Skeletal muscle tissue (tissue), 4 donors: ENCODE results near the gene PAQR3. TPM values are rescaled to one million over a fixed set of nuclear protein-coding genes. Genes with fewer than 3 reads are reported as not detected.
"Not testable (repeated sequence)": the region's sequence is repeated elsewhere in the genome, so short reads cannot be mapped to it uniquely, and the experiment has no call there.

Source experiments
- H3K27ac ChIP-seq: one replicate; pipeline ENCODE4 v1.7.0; 2013; ENCODE audit warnings: mild to moderate bottlenecking, low read depth, low read length, inconsistent platforms
- H3K27me3 ChIP-seq, 3 donors: one replicate each; pipeline ENCODE4 v1.7.0; 2013; ENCODE audit warnings: low read length in 3 of 3; ENCODE audit not compliant: control insufficient read depth in 3 of 3, insufficient read depth in 3 of 3
- H3K36me3 ChIP-seq, 3 donors: one replicate each; pipeline ENCODE4 v1.7.0; 2013; ENCODE audit warnings: low read length in 3 of 3; ENCODE audit not compliant: control insufficient read depth in 3 of 3, insufficient read depth in 3 of 3
- H3K4me1 ChIP-seq, 3 donors: one replicate each; pipeline ENCODE4 v1.7.0; 2013; ENCODE audit warnings: low read length in 3 of 3, mild to moderate bottlenecking in 3 of 3; ENCODE audit not compliant: control insufficient read depth in 3 of 3, insufficient read depth in 3 of 3
- H3K4me3 ChIP-seq, 3 donors: one replicate each; pipeline ENCODE4 v1.7.0; 2013; ENCODE audit warnings: low read length in 3 of 3
- H3K9ac ChIP-seq, 3 donors: one replicate each; pipeline ENCODE4 v1.7.0; 2013; ENCODE audit warnings: low read length in 3 of 3, mild to moderate bottlenecking in 3 of 3, moderate library complexity in 2 of 3, low read depth in 1 of 3
- H3K9me3 ChIP-seq, 3 donors: one replicate each; pipeline ENCODE4 v1.7.0; 2013; ENCODE audit warnings: low read length in 3 of 3; ENCODE audit not compliant: control insufficient read depth in 3 of 3
- total RNA-seq: library from RNA; depleted of rRNA; stranded (reverse); fragments of >200 nt; gene quantifications from one replicate; pipeline ENCODE4 v1.2.3, GENCODE V29; 2014
- donor health status: Osteomylitis.

PAQR3 gene
- total RNA-seq, 1 donor from 2014 or later, result 8.9 TPM

DNA sequence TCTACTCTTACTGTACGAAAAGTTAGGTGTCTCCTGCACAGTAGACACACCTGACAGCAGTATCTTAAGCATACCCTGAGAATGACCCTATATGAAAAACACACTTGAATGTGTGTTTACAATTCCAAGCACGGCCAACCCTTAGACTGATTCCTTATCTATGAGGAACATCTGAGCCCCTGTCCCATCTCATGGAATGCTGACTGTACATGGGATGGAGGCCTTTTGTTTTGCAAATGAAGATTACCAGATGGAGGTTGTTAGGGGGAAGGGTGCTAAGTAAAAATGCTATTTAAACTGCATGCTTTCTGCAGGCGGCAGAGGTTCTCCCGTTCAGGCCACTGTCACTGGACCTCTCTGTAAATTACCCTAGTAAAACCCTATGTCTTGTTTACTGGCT lies 2.2 kb downstream of the PAQR3 start:
- Histone ChIP-seq H3K27ac (no peak overlapping the region), H3K4me1 (peaks cover 2 to 18% (median 18%) of the 10 kb centered on the region in 3 donors), H3K36me3 (peaks cover 0 to 6% (median 0%) of the 10 kb centered on the region in 3 donors), H3K9ac (no peak overlapping the region), H3K27me3 (no peaks in the 10 kb centered on the region), H3K4me3 (no peak overlapping the region), H3K9me3 (no peaks in the 10 kb centered on the region)

DNA sequence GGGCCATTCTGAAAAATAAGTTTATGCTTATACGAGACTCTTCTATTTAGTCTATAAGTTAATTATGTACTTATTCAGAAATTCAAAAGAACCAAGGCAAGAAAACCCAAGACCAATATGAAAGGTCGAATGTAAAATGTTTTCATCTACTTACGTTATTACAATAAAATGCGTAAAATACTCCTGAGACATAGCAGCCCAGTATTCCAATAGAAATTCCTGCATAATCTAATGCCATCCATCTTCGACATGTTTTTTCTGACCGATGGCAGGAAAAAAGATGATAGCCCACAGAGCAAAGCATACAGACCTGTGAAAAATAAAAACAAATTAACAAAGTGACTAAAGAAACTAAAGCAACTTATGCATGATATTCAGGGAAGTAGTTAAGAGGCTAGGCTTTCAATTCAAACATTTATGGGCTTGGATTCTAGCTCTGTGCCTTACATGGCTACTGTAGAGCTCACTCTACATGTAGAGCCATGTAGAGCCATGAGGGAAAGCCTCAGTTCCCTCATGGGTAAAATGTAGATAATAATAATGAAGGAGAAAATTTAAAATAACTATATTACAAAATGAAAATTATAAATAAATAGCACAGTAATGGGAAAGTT lies 9.1 kb downstream of the PAQR3 start:
- peaks cover 3 to 12% (median 11%) of the 10 kb centered on the region in 3 donors for H3K36me3 ChIP-seq
- H3K4me1 ChIP-seq, result no peaks in the 10 kb centered on the region
- no peak overlapping the region for H3K27ac ChIP-seq
- H3K9ac ChIP-seq, result no peak overlapping the region
- no peaks in the 10 kb centered on the region for H3K9me3 ChIP-seq
- H3K27me3 ChIP-seq, result no peaks in the 10 kb centered on the region
- H3K4me3 ChIP-seq, result no peak overlapping the region

DNA sequence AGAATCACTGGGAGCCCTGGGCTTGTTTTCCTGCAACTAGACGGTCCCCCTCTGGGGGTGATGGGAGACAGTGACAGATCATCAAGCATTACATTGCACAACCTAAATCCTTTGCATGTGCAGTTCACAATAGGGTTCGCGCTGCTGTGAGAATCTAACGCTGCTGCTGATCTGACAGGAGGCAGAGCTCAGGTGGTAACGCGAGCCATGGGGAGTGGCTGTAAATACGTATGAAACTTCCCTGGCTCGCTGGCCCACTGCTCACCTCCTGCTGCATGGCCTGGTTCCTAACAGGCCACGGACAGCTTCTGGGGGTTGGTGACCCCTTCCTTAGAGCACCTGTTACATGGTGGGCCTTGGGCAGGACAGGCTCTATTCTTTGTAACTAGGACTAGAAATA lies 10.4 kb downstream of the PAQR3 start:
- H3K9me3 ChIP-seq, result no peaks in the 10 kb centered on the region
- no peaks in the 10 kb centered on the region for H3K27me3 ChIP-seq
- peaks cover 3 to 14% (median 12%) of the 10 kb centered on the region in 3 donors for H3K36me3 ChIP-seq
- no peaks in the 10 kb centered on the region for H3K4me1 ChIP-seq
- no peak overlapping the region for H3K27ac ChIP-seq
- no peak overlapping the region for H3K9ac ChIP-seq
- no peak overlapping the region for H3K4me3 ChIP-seq

- Histone ChIP-seq H3K27me3 (no peaks in the 10 kb centered on the region), H3K36me3 (peaks cover 3 to 15% (median 12%) of the 10 kb centered on the region in 3 donors), H3K27ac (no peak overlapping the region), H3K9me3 (no peaks in the 10 kb centered on the region), H3K9ac (no peak overlapping the region), H3K4me3 (no peak overlapping the region), H3K4me1 (no peaks in the 10 kb centered on the region)
Measured at GRCh38 chr4:78926826-78927225, 12.4 kb downstream of the PAQR3 start.

GRCh38 chr4:78923464-78924312 lies 15.6 kb downstream of the PAQR3 start:
- no peak overlapping the region for H3K4me3 ChIP-seq
- H3K27me3 ChIP-seq, result no peaks in the 10 kb centered on the region
- no peaks in the 10 kb centered on the region for H3K9me3 ChIP-seq
- H3K9ac ChIP-seq, result no peak overlapping the region
- peaks cover under 1 to 15% (median 3%) of the 10 kb centered on the region in 3 donors for H3K36me3 ChIP-seq
- H3K4me1 ChIP-seq, result no peaks in the 10 kb centered on the region
- H3K27ac ChIP-seq, result no peak overlapping the region

DNA sequence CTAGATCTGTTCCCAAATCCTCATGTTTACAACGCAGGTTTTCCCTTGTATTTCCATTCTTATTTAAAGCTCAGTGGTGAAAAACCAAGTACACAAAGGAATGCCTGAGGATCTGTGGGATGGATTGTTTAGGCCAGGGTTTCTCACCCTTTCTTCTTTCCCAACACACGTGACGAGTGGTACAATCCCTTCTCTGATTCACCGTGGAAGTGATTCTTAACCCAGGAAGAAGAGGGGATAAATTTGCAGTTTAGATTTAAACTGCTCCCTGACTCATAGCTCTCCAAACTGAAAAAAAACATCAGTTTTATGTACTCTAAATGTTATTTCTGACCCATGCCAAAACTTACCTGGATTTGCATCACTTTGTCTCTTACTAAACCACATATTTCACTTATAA lies 17.0 kb downstream of the PAQR3 start:
- Histone ChIP-seq H3K27ac (no peak overlapping the region), H3K4me1 (no peaks in the 10 kb centered on the region), H3K9me3 (no peaks in the 10 kb centered on the region), H3K36me3 (peaks cover 0 to 17% (median 5%) of the 10 kb centered on the region in 3 donors), H3K9ac (no peak overlapping the region), H3K27me3 (no peaks in the 10 kb centered on the region), H3K4me3 (no peak overlapping the region)

- Histone ChIP-seq H3K36me3 (peaks cover 10 to 20% (median 12%) of the 10 kb centered on the region in 3 donors), H3K27ac (no peak overlapping the region), H3K4me3 (no peak overlapping the region)
Measured at GRCh38 chr4:78910612-78911011, 28.6 kb downstream of the PAQR3 start.

DNA sequence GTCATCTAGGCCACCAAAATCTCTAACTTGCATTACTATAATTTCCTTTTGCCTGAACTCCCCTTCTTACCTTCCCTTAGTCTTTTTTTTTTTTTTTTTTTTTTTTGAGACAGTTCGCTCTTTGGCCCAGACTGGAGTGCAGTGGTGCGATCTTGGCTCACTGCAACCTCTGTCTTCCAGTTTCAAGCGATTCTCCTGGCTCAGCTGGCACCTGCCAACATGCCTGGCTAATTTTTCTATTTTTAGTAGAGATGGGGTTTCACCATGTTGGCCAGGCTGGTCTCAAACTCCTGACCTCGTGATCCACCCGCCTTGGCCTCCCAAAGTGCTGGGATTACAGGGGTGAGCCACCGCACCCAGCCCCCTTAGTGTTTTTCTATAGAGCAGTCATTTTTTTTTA lies 30.3 kb downstream of the PAQR3 start:
- not testable (repeated sequence) for H3K9me3 ChIP-seq, H3K4me3 ChIP-seq, H3K27me3 ChIP-seq, H3K4me1 ChIP-seq, H3K27ac ChIP-seq, H3K9ac ChIP-seq
- H3K36me3 ChIP-seq, result peaks cover 10 to 20% (median 12%) of the 10 kb centered on the region in 3 donors

More at GRCh38 chr4:78910612-78911011, 28.6 kb downstream of the PAQR3 start:
- Histone ChIP-seq H3K9me3 (no peaks in the 10 kb centered on the region), H3K27me3 (no peaks in the 10 kb centered on the region), H3K9ac (no peak overlapping the region), H3K4me1 (peaks cover 0 to 3% (median 0%) of the 10 kb centered on the region in 3 donors)

DNA sequence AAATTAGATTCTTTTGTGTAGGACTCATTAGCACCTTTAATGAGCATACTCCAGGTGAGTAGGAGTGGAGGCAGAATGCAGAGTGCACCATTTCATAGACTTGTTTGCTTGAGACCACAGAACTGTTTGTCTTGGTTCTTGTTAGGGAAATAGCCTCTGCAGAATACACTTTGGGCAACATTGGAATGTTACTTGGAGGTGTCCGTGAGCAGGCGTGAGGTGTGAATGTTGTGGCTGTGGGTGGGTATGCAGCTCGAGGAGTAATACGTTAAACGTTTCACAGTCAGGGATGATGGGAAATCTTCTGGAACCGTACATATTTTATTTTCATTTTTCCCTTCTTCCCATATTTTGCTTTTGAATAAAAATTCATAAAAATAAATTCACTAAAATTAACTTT lies 31.6 kb downstream of the PAQR3 start:
- no peaks in the 10 kb centered on the region for H3K27me3 ChIP-seq
- no peaks in the 10 kb centered on the region for H3K9me3 ChIP-seq
- H3K9ac ChIP-seq, result no peak overlapping the region
- peaks cover 10 to 20% (median 12%) of the 10 kb centered on the region in 3 donors for H3K36me3 ChIP-seq
- peaks cover 0 to 3% (median 0%) of the 10 kb centered on the region in 3 donors for H3K4me1 ChIP-seq
- no peak overlapping the region for H3K27ac ChIP-seq
- H3K4me3 ChIP-seq, result no peak overlapping the region

DNA sequence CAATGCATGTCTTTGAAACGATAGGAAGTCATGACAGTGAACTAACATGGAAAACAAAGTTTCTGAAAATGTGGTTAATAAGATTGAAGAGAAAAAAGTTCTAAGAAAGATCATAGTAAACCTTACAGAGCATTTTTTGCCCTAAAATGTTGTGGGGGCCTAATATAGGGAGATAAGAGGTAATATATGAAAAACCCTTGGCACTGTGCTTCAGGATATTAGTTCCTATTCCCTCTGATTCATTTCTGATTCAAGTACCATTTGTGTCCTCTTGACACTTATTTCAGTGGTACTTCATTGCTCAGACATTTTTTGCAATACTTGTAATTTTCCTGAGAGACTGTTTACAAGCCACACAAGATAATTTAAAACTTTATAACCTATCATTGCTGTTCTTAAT lies 35.1 kb downstream of the PAQR3 start:
- no peak overlapping the region for H3K9ac ChIP-seq

More for the DNA sequence above, 35.1 kb downstream of the PAQR3 start:
- Histone ChIP-seq H3K9me3 (no peaks in the 10 kb centered on the region), H3K27me3 (no peaks in the 10 kb centered on the region), H3K4me3 (no peak overlapping the region), H3K4me1 (peaks cover 0 to 3% (median 0%) of the 10 kb centered on the region in 3 donors), H3K36me3 (peaks cover 0 to 4% (median 2%) of the 10 kb centered on the region in 3 donors), H3K27ac (no peak overlapping the region)
